ENCODE data around the gene SDF4.
"Not testable (repeated sequence)": the region's sequence is repeated elsewhere in the genome, so short reads cannot be mapped to it uniquely, and the experiment has no call there.

The SDF4 gene

GRCh38 chr1:1200876-1201810, 30.7 kb downstream of the SDF4 start:
- Histone ChIP-seq H3K79me2 (ENCODE audit: control insufficient read depth, insufficient read depth, low read length, unreplicated experiment) (no peaks in the 10 kb centered on the region), H3K27ac (ENCODE audit: low read depth, low read length) (no peak overlapping the region), H3K27me3 (ENCODE audit: insufficient read depth, low read length) (peaks cover 1% of the 10 kb centered on the region; the same call in 1 of the 2 replicates), H3K4me3 (ENCODE audit: low read depth, low read length) (peak overlapping the region; percentile 68), H3K4me1 (ENCODE audit: control insufficient read depth, insufficient read depth, low read length, unreplicated experiment) (no peaks in the 10 kb centered on the region), H2AFZ (ENCODE audit: low read length, unreplicated experiment) (no peak overlapping the region), H3K36me3 (ENCODE audit: insufficient read depth, low read length) (no peaks in the 10 kb centered on the region)

GRCh38 chr1:1199961-1200875, 31.6 kb downstream of the SDF4 start:
- H3K27ac ChIP-seq (ENCODE audit: low read depth, low read length): no peak overlapping the region
- no peaks in the 10 kb centered on the region for H3K79me2 ChIP-seq (ENCODE audit: control insufficient read depth, insufficient read depth, low read length, unreplicated experiment)
- H3K4me1 ChIP-seq (ENCODE audit: control insufficient read depth, insufficient read depth, low read length, unreplicated experiment): no peaks in the 10 kb centered on the region
- H3K27me3 ChIP-seq (ENCODE audit: insufficient read depth, low read length): no peaks in the 10 kb centered on the region
- no peak overlapping the region for H2AFZ ChIP-seq (ENCODE audit: low read length, unreplicated experiment)
- no peaks in the 10 kb centered on the region for H3K36me3 ChIP-seq (ENCODE audit: insufficient read depth, low read length)
- H3K4me3 ChIP-seq (ENCODE audit: low read depth, low read length): no peak overlapping the region

- H3K36me3 ChIP-seq (ENCODE audit: insufficient read depth, low read length): no peaks in the 10 kb centered on the region
- H3K4me3 ChIP-seq (ENCODE audit: low read depth, low read length): no peak overlapping the region
- H3K27ac ChIP-seq (ENCODE audit: low read depth, low read length): no peak overlapping the region
- no peaks in the 10 kb centered on the region for H3K4me1 ChIP-seq (ENCODE audit: control insufficient read depth, insufficient read depth, low read length, unreplicated experiment)
- no peaks in the 10 kb centered on the region for H3K79me2 ChIP-seq (ENCODE audit: control insufficient read depth, insufficient read depth, low read length, unreplicated experiment)
- H3K27me3 ChIP-seq (ENCODE audit: insufficient read depth, low read length): no peaks in the 10 kb centered on the region
- no peak overlapping the region for H2AFZ ChIP-seq (ENCODE audit: low read length, unreplicated experiment)
Observed at GRCh38 chr1:1199141-1199960, 32.5 kb downstream of the SDF4 start.

- H3K79me2 ChIP-seq (ENCODE audit: control insufficient read depth, insufficient read depth, low read length, unreplicated experiment): no peaks in the 10 kb centered on the region
- H2AFZ ChIP-seq (ENCODE audit: low read length, unreplicated experiment): no peak overlapping the region
- no peaks in the 10 kb centered on the region for H3K36me3 ChIP-seq (ENCODE audit: insufficient read depth, low read length)
- no peak overlapping the region for H3K27ac ChIP-seq (ENCODE audit: low read depth, low read length)
- H3K4me3 ChIP-seq (ENCODE audit: low read depth, low read length): no peak overlapping the region
- no peaks in the 10 kb centered on the region for H3K4me1 ChIP-seq (ENCODE audit: control insufficient read depth, insufficient read depth, low read length, unreplicated experiment)
- H3K27me3 ChIP-seq (ENCODE audit: insufficient read depth, low read length): no peaks in the 10 kb centered on the region
Observed at GRCh38 chr1:1198423-1199140, 33.2 kb downstream of the SDF4 start.

- Histone ChIP-seq H3K36me3 (ENCODE audit: insufficient read depth, low read length) (no peaks in the 10 kb centered on the region), H3K27ac (ENCODE audit: low read depth, low read length) (no peak overlapping the region), H3K4me1 (ENCODE audit: control insufficient read depth, insufficient read depth, low read length, unreplicated experiment) (no peaks in the 10 kb centered on the region), H2AFZ (ENCODE audit: low read length, unreplicated experiment) (no peak overlapping the region), H3K4me3 (ENCODE audit: low read depth, low read length) (no peak overlapping the region), H3K79me2 (ENCODE audit: control insufficient read depth, insufficient read depth, low read length, unreplicated experiment) (no peaks in the 10 kb centered on the region), H3K27me3 (ENCODE audit: insufficient read depth, low read length) (no peaks in the 10 kb centered on the region)
Observed at GRCh38 chr1:1197551-1198422, 34.0 kb downstream of the SDF4 start.

- H3K79me2 ChIP-seq (ENCODE audit: control insufficient read depth, insufficient read depth, low read length, unreplicated experiment): no peaks in the 10 kb centered on the region
- no peak overlapping the region for H3K4me3 ChIP-seq (ENCODE audit: low read depth, low read length)
- no peak overlapping the region for H2AFZ ChIP-seq (ENCODE audit: low read length, unreplicated experiment)
- H3K27me3 ChIP-seq (ENCODE audit: insufficient read depth, low read length): no peaks in the 10 kb centered on the region
- no peaks in the 10 kb centered on the region for H3K36me3 ChIP-seq (ENCODE audit: insufficient read depth, low read length)
- H3K4me1 ChIP-seq (ENCODE audit: control insufficient read depth, insufficient read depth, low read length, unreplicated experiment): no peaks in the 10 kb centered on the region
- no peak overlapping the region for H3K27ac ChIP-seq (ENCODE audit: low read depth, low read length)
Observed at GRCh38 chr1:1197188-1197500, 34.7 kb downstream of the SDF4 start.

- Histone ChIP-seq H3K79me2 (ENCODE audit: control insufficient read depth, insufficient read depth, low read length, unreplicated experiment) (no peaks in the 10 kb centered on the region), H3K36me3 (ENCODE audit: insufficient read depth, low read length) (no peaks in the 10 kb centered on the region), H3K27me3 (ENCODE audit: insufficient read depth, low read length) (no peaks in the 10 kb centered on the region), H2AFZ (ENCODE audit: low read length, unreplicated experiment) (no peak overlapping the region), H3K4me3 (ENCODE audit: low read depth, low read length) (no peak overlapping the region), H3K4me1 (ENCODE audit: control insufficient read depth, insufficient read depth, low read length, unreplicated experiment) (no peaks in the 10 kb centered on the region), H3K27ac (ENCODE audit: low read depth, low read length) (no peak overlapping the region)
Observed at GRCh38 chr1:1196431-1197187, 35.2 kb downstream of the SDF4 start.

- H3K27me3 ChIP-seq (ENCODE audit: insufficient read depth, low read length); H3K36me3 ChIP-seq (ENCODE audit: insufficient read depth, low read length); H3K4me1 ChIP-seq (ENCODE audit: control insufficient read depth, insufficient read depth, low read length, unreplicated experiment); H3K79me2 ChIP-seq (ENCODE audit: control insufficient read depth, insufficient read depth, low read length, unreplicated experiment); H2AFZ ChIP-seq (ENCODE audit: low read length, unreplicated experiment); H3K4me3 ChIP-seq (ENCODE audit: low read depth, low read length); H3K27ac ChIP-seq (ENCODE audit: low read depth, low read length): not testable (repeated sequence)
Observed at GRCh38 chr1:1195726-1196125, 36.1 kb downstream of the SDF4 start.

- Histone ChIP-seq H3K4me1 (ENCODE audit: control insufficient read depth, insufficient read depth, low read length, unreplicated experiment) (no peaks in the 10 kb centered on the region), H3K79me2 (ENCODE audit: control insufficient read depth, insufficient read depth, low read length, unreplicated experiment) (no peaks in the 10 kb centered on the region), H3K27ac (ENCODE audit: low read depth, low read length) (no peak overlapping the region), H3K27me3 (ENCODE audit: insufficient read depth, low read length) (no peaks in the 10 kb centered on the region), H3K36me3 (ENCODE audit: insufficient read depth, low read length) (no peaks in the 10 kb centered on the region), H2AFZ (ENCODE audit: low read length, unreplicated experiment) (no peak overlapping the region), H3K4me3 (ENCODE audit: low read depth, low read length) (no peak overlapping the region)
Observed at GRCh38 chr1:1194723-1195122, 37.1 kb downstream of the SDF4 start.

Data from ACC112 (cell line).